Ishikawa (cell line): Measurements from ENCODE around the gene HSD17B4.

Experiments
- TF ChIP-seq, protein P1 (sequence below): IDR thresholded peaks from 2 replicates; pipeline ENCODE4 v1.6.1; 2012; ENCODE audit warnings: low read depth, mild to moderate bottlenecking
- TF ChIP-seq, protein P2 (sequence below): IDR thresholded peaks from 2 replicates; pipeline ENCODE4 v1.6.1; 2012

DNA sequence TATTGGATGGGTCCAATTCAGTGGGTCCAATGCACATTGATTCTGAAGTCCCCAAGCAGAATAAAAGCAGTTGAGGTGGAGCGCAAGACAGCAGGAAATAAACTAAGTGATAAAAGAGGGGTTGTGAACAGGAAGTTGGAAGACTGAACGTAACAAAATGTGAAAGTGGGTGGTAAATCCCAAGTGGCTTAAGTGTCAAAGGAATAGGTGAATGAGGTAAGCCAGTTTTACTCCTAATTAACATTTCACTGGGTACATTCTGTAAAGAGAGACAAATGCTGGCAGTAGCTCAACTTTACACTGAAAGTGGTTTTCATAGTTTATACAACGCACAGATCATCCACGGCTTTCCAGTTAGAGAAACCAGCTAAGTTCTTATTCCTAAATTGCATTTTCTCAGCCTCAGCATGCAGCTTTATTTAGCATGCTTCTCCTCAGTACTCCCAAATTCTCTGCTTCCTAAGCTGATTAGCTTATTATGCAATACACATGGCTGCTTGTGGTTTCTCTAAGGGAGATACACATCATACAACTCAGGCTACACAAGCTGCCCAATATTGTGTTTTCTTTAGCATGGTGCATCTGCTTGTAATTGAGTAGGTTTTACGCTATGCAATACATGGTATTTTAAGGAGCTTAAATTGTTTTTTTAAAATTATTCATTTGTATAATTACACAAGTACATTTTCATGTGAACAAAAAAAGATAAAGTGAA lies 34.2 kb upstream of the HSD17B4 start:
- TF ChIP-seq, protein P1, sequence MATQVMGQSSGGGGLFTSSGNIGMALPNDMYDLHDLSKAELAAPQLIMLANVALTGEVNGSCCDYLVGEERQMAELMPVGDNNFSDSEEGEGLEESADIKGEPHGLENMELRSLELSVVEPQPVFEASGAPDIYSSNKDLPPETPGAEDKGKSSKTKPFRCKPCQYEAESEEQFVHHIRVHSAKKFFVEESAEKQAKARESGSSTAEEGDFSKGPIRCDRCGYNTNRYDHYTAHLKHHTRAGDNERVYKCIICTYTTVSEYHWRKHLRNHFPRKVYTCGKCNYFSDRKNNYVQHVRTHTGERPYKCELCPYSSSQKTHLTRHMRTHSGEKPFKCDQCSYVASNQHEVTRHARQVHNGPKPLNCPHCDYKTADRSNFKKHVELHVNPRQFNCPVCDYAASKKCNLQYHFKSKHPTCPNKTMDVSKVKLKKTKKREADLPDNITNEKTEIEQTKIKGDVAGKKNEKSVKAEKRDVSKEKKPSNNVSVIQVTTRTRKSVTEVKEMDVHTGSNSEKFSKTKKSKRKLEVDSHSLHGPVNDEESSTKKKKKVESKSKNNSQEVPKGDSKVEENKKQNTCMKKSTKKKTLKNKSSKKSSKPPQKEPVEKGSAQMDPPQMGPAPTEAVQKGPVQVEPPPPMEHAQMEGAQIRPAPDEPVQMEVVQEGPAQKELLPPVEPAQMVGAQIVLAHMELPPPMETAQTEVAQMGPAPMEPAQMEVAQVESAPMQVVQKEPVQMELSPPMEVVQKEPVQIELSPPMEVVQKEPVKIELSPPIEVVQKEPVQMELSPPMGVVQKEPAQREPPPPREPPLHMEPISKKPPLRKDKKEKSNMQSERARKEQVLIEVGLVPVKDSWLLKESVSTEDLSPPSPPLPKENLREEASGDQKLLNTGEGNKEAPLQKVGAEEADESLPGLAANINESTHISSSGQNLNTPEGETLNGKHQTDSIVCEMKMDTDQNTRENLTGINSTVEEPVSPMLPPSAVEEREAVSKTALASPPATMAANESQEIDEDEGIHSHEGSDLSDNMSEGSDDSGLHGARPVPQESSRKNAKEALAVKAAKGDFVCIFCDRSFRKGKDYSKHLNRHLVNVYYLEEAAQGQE, result no peak
- TF ChIP-seq, protein P2, sequence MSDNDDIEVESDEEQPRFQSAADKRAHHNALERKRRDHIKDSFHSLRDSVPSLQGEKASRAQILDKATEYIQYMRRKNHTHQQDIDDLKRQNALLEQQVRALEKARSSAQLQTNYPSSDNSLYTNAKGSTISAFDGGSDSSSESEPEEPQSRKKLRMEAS, result no peak
